Medulla oblongata (tissue), 1 donor: ENCODE results near the gene SIN3A.
A peak's percentile ranks its signal among the peaks of the same experiment; 100 is the strongest.
"Not testable (repeated sequence)": the region's sequence is repeated elsewhere in the genome, so short reads cannot be mapped to it uniquely, and the experiment has no call there.

ENCODE experiments used
- DNase-seq: peaks from one replicate; pipeline ENCODE4 v3.0.0-alpha.2; 2015; ENCODE audit errors: extremely low spot score

Gene SIN3A

DNA sequence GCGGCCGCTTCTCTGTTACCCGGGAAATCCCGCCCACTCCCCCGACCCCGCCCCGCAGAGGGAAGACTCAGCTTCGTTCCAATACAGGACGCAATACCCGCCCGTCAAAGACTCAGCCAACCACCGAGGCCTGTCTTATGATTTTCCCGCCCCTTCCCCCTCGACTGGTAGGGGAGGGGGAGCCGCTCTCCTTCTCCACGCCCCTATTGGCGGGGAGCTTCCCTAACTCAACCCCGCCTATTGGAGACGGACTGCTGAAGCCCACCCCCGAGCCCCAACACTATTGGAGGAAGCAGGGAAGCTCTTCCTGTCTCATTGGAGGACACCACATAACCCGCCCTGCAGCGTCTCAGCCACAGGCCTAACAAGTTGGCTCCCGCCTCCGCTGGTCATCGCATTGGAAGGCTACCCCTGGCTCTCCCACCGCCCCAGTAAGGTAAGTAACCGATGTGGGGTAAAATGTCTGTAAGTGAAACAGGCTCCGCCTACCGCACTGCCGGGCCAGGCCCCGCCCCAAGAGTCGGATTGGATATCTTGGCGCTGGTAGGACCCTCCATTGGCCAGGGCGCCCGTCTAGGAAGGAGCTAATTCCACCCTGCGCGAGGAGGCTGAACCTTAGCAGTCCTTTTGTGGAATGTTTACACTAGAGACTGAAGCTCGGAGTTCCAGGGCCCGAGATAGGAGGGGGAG lies at the start of gene SIN3A:
Gene SIN3A (minus strand): TSS at position 17 of the 690 bp plus-strand sequence. CDS start 21,315 bp downstream, outside the sequence.
- peak; percentile 100 for DNase-seq

- DNase-seq = no peak
Observed at GRCh38 chr15:75493732-75494131, 42.2 kb upstream of the SIN3A start.

DNA sequence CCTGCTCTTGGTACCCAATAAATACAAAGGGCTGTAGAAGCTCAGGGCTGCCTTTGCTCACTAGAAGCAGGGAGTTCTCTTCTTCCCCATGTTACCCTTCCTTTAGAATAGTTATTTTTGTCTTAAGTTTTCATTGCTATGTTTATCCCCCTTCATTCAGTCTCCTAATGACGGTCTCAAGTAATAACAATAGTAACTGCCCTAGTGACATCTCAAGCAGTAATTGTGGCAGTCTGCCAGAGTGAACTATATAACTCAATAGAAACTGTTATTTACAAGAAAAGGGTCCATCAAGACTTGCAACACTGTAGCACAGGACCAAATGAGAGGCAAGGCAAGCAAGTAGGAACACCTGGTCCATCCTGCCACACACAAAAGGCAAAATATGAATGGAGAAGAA lies 32.5 kb upstream of the SIN3A start:
- DNase-seq = no peak

DNA sequence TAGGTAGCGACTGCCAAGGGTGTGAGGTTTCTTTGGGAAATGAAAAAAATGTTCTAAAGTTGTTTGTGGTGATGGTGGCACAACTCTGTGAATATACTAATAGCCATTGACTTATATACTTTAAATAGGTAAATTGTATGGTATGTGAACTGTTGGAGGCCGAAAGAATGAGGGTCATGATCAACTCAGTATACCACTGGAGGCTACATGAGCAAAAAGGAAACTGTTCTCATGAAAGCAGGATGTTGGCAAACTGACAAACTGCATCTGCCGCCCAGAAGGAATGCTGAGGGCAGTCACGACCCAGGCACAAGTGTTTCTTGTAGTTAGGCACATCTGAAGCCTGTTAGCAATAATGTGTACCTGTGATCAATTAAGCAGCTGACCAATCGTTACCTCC lies 32.1 kb upstream of the SIN3A start:
- not testable (repeated sequence) for DNase-seq

GRCh38 chr15:75483106-75483505 lies 31.6 kb upstream of the SIN3A start:
- DNase-seq = no peak

- not testable (repeated sequence) for DNase-seq
Observed at GRCh38 chr15:75480463-75480862, 29.0 kb upstream of the SIN3A start.

- DNase-seq = no peak
Observed at GRCh38 chr15:75479670-75480069, 28.2 kb upstream of the SIN3A start.

DNA sequence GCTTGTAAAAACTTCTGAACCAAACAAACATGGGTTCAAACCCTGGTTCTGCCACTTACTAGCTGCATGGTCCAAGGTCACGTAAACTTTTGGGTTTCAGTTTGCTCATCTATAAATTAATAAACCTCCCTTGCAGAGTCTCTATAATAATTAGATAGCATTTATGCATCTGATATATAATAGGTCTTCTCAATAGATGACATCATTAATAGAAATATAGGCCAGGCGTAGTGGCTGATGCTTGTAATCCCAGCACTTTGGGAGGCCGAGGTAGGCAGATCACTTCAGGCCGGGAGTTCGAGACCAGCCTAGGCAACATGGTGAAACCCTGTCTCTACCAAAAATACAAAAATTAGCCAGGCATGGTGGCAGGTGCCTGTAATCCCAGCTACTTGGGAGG lies 25.6 kb upstream of the SIN3A start:
- not testable (repeated sequence) for DNase-seq

DNA sequence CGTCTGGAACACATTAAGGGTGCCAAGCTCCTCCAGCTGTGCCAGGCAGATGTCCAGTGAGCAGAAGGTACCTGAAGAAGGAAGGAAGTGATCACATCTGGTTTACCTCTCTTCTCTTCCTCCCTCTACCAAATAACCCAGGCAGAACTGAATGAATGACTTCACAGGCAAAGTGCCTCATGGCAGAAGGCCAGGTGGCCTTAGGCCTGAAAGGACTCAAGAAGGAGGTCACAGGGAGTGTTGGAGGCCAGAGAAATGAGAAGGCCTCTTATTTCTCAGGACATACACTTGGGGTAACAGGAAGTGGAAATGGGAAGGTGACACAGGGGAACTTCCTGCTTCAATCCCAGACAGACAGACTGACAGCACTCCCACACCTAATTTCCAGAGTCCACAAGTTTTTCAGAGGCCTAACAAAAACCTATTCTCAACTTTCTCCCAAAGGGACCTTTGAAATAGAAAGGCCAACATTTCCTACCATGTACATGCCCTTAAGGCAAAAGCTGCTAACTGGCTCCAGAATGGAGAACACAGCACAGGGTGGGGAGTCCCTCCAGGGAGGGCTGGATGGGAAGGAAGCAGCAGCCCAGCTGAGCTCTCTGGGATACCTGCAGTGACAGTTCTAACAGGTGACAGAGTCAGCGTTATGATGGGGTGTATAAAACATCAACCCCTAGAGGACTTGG lies 17.6 kb upstream of the SIN3A start:
- peak; percentile 31 for DNase-seq

- DNase-seq = no peak
Observed at GRCh38 chr15:75460646-75461045, 9.2 kb upstream of the SIN3A start.

GRCh38 chr15:75459581-75459980 lies 8.1 kb upstream of the SIN3A start:
- DNase-seq = no peak

- DNase-seq = no peak
Observed at GRCh38 chr15:75456710-75457109, 5.2 kb upstream of the SIN3A start.

DNA sequence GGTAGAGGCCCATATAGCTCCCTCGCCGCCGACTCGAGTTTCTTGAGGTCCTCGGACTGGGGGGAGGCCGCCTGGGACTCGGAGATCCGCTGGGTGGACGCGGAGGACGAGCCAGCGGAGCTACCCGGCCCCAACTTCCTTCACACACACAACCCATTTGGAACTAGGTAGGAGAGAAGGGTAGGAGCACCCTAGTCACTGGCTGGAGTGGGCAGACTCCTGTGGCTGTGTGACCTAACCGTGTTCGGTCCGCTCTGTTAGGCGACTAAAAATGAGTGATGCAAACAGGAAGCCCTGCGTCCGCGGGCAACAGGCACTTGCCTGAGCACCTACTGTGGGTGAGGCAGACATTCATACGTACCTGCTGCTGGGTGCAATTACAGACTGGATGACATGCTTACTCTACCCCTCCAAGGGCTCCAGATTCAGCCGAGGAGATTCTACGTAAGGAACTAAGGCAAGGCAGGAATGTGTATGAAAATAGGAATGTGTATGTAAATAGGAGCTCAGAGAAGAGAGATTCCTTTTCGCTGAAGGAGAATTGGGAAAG lies 4.6 kb upstream of the SIN3A start:
- no peak for DNase-seq

DNA sequence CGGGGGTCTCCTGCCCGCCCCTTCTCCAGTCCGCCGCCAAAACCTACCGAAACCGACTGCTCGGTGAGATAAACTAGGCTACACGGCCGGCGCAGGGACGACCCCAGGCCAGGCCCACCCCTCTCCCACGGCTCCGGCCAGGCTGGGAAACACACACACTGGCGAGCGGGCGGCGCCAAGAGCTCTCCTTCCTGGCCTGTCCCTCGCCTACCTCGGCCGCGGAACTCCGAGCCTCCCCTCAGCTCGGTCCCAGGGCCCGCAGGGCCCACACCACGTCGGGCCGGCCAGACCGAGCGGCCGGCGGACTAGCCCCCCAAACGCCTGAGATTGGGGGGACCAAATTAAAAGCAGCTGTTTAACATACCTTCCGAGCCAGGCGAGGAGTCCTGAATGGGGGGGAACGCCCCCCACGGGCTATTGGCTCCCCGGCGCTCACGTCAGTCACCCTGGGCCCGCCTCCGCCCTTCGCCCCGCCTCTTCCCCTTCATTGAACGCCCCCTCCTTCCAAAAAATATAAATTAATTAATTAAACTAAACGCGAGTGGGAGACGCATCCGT lies 4.0 kb upstream of the SIN3A start:
- DNase-seq = peak; percentile 94

DNA sequence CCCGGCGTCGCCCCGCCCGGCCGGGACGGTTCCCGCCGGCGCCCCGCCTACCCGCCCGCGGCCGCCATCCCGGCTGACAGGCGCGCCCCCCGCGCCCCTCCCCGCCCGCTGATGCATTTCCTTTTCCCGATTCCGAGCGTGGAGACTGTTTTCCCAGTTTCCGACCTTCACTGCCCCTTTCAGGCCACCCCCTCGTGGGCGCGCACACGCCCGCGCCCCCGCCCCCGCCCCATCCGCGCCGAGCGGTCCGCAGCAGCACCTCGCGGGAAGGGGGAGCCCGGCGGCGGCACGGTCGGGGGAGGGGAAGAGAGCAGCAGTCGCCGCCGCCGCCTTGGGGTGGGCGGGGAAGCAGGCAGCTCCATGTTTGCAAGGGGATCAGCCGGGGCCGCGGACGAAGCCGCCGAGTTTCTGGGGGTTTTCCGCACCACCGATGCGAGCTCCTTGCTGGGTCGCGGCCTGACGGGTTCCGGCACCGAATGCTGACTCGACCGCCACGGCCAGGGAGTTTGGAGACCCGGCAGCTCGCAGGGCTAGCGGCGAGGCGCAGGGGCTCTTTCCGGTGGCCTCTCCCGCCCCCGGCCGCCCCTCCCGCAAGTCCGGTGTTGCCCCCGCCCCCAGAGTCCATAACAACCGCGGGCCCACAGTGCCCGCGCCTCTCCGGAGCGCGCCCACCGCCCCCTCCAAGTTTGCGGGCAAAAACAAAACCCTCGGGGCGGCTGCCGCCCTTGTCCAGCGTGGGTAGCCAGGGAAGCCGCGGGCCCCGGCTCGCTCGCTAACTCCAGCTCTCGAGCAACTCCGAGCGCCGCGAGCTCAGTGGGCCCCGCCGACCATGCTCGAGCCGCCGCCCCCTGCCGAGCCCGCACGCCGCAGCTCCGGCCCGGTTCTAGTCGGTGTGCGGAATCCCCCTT lies 3.2 kb upstream of the SIN3A start:
- no peak for DNase-seq

DNA sequence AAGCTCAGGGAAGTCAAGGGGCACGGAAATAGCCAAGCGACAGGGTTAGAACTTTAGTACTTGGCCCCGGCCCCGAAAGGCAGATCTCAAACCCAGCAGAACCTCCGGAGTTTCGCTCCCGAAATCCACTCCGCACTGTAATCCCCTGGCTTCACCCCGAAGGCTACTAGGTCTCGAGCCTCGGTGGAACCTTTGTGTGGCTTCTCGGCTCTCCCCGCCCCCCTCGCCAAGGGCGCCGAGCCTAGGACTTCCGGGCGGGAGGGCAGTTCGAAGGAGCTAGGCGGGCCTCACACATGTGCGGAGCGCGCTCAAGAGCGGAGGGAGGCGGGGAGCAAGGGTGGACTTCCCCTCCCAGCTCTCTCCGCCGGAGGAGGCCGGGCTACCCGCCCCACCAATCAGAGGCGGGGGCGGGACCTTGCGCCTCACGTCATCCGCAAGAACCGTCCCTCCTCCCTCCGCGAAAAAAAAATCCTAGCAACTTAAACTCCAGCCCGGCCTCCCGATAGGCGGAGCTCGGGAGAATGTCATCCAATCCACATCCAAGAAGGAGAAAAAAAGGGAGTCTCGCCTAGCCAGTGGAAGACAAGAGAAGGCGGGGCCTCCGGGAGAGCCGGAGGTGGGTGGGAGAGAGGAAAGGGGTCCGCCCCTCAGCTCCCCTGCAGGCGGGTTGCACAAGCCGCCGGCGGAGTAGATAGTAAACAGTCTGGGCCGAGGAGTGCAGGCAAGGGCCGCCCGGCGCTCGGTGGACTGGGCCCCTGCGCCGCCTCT lies 2.4 kb upstream of the SIN3A start:
- DNase-seq = peak; percentile 100

DNA sequence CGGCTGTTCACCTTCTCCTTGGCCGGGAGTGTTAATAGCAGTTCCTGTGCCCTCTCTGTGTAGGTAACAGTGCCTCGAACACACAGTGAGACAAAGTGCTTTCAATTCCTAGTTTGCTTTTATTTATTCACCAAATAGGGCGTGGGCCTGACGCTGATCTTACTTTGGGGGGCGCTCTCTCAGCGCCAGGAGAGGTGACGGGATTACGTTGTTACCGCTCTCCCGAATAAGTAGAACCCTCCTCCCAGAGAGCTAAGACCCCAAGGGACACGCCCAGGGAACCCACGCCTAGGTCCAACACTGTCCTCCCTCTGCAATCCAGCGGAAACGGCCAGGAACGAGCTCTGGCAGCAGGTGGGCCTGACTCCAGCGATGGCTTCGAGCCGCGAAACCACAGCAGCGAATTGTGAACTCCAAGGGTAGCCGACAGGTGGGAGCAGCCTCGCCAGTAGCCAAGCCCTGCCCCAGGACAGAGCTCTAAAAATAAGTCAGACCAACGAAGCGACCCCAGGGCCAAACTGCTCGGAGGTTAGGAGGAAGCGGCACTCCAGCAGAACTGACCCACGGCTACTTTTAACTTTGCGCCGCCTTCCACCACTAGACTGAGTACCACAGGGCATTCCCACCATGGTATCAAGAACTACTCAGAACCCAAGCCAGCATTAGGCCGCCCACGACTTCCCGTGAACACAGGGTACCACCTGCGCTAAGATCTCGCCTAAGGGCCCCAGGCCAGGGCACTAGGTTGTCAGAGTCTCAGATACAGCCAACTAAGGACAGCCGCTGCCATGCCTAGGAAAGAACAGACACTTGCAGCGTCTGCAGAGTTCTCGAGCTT lies 1.6 kb upstream of the SIN3A start:
- DNase-seq = peak; percentile 35

DNA sequence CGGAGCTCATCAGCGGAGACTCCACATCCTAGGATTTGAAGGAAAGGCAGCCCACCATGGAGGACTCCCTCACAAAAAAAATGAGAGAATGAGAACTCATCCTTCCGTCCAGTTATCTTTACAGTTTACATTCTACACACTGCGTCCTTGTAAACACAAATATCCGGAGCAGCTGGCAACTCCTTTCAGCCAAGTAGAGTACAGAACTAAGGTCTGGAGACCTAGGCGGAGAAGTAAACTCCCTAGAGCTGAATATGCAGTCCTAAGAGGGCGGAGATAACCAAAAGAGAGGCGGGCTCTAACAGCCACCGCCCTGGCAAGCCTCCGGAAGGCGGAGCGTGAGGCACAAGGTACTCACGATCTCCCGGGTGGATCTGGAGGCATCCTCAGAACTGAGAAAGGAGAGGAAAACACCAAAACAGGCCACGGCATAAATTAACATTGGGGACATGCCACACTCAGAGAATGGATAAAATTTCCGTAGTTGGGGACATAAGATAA lies 924 bp upstream of the SIN3A start:
- peak; percentile 90 for DNase-seq

GRCh38 chr15:75451202-75451673 lies 252 bp downstream of the SIN3A start:
- DNase-seq = no peak
